Kidney epithelial cell (primary cell): ENCODE results near the gene TBX4. TPM values are rescaled to one million over a fixed set of nuclear protein-coding genes. Genes with fewer than 3 reads are reported as not detected.

ENCODE experiments used
- DNase-seq: peaks from one replicate; pipeline ENCODE4 v3.0.0-alpha.2; 2010; ENCODE audit warnings: low read depth
- H3K27me3 ChIP-seq: 2 replicates; pipeline ENCODE4 v1.6.0; 2011; ENCODE audit warnings: low read length; ENCODE audit not compliant: control insufficient read depth, insufficient read depth
- H3K36me3 ChIP-seq: 2 replicates; pipeline ENCODE4 v1.5.1; 2011; ENCODE audit warnings: low read length; ENCODE audit not compliant: control insufficient read depth, insufficient read depth
- H3K4me3 ChIP-seq: 2 replicates; pipeline ENCODE4 v1.5.1; 2011; ENCODE audit warnings: low read depth, mild to moderate bottlenecking, control low read depth, low read length
- total RNA-seq: library from RNA; depleted of rRNA; stranded (reverse); fragments of >200 nt; gene quantifications from 2 replicates; pipeline ENCODE4 v1.2.3, GENCODE V29; 2015
- TF ChIP-seq, protein P1 (sequence below): IDR thresholded peaks from 2 replicates; pipeline ENCODE4 v1.5.1; 2011; ENCODE audit warnings: mild to moderate bottlenecking, moderate library complexity, low read length, control low read depth, inconsistent platforms; ENCODE audit not compliant: insufficient read depth, poor library complexity, severe bottlenecking

TBX4 gene
- total RNA-seq, 1 donor from 2014 or later, result not detected

DNA sequence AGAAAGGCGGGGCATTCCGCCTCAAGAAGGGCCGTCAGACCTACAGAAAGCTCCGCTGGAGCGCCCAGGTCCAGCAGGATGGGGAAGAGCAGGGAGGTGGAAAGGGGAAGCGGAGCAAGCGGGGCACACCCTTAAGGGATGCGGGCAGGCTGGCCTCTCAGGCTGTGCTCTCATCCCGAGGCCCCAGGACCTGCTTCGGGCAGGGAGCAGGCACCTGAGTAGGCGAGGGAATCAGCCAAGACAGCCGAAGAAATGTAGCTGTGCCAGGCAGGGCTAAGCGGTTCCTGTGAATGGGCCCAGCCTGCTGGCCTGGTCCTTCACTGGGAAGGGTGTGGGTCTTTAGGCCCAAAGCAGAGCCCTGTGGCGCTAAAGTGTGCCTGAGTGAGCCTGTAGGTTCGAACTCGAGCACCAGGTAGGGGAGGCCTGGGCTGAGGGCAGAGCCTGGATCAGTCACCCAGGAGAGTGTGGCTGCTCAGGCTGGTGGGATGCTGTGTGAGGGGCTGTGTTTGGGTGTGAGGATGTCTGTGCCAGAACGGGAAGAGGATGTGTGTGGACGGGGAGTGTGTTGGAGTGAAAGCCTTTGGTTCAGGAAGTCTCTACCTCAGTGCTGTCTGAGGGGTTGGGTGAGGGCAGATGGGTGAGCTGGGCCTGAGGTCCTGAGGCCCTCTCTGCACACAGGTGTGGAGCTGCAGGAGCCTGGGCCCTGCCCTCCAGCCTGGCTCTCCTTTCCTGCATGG lies 3.3 kb downstream of the TBX4 start:
- DNase-seq, result no peak
- Histone ChIP-seq H3K4me3 (no peak overlapping the region), H3K36me3 (no peaks in the 10 kb centered on the region), H3K27me3 (peaks cover 93% of the 10 kb centered on the region)
- TF ChIP-seq, protein P1, sequence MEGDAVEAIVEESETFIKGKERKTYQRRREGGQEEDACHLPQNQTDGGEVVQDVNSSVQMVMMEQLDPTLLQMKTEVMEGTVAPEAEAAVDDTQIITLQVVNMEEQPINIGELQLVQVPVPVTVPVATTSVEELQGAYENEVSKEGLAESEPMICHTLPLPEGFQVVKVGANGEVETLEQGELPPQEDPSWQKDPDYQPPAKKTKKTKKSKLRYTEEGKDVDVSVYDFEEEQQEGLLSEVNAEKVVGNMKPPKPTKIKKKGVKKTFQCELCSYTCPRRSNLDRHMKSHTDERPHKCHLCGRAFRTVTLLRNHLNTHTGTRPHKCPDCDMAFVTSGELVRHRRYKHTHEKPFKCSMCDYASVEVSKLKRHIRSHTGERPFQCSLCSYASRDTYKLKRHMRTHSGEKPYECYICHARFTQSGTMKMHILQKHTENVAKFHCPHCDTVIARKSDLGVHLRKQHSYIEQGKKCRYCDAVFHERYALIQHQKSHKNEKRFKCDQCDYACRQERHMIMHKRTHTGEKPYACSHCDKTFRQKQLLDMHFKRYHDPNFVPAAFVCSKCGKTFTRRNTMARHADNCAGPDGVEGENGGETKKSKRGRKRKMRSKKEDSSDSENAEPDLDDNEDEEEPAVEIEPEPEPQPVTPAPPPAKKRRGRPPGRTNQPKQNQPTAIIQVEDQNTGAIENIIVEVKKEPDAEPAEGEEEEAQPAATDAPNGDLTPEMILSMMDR, result no peak

DNA sequence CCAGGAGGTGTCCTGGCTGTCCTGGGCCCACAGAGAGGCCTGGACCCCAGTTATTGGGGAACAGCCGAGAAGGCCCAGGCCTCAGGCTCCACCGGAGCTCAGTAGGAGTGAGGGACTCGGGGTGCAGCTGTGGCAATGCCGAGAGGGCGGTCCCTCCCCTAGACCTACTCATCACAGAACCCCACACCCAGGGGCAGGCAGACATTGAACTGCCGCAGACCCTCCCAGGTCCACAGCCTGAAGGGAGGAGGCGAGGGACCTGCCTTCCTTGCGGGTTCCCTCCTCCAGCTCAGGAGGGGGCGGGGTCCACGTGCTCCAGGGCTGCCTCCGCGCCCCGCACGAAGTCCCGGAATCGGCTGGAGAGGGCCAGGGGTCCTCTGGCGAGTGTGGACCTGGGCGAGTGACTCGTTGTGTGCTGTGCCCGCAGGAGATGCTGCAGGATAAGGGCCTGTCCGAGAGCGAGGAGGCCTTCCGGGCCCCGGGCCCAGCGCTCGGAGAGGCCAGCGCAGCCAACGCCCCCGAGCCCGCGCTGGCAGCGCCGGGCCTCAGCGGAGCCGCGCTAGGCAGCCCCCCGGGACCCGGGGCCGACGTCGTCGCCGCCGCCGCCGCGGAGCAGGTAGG lies 3.9 kb downstream of the TBX4 start:
- TF ChIP-seq, protein P1, result no peak
- H3K4me3 ChIP-seq, result no peak overlapping the region
- no peak for DNase-seq
- no peaks in the 10 kb centered on the region for H3K36me3 ChIP-seq
- H3K27me3 ChIP-seq, result peaks cover 93% of the 10 kb centered on the region

DNA sequence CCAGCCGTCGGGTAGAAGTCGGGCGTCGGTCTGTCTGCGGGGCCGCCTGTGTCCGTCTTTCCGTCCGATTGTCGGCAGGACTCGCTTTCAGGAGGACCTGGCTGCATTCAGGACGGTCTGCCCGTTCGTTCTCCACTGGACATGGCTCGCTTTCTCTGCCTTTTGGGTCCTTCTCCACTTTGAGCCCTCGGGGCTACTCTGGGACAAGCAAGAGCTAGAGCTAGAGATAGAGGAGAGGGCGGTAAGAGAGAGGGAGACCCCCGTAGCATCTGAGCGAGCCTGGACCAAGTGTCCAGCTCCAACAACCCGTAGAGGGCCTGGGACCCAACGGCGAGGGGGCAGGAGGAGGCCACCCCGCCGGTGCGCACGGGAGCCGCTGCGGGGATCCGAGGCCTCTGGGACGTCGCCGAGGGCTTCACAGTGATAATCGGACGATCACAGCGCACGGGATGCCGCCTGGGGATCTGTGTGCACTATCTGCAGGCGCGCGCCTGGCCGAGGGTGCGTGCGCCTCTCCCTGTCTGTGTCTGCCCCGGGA lies 4.5 kb downstream of the TBX4 start:
- TF ChIP-seq, protein P1, result no peak

DNA sequence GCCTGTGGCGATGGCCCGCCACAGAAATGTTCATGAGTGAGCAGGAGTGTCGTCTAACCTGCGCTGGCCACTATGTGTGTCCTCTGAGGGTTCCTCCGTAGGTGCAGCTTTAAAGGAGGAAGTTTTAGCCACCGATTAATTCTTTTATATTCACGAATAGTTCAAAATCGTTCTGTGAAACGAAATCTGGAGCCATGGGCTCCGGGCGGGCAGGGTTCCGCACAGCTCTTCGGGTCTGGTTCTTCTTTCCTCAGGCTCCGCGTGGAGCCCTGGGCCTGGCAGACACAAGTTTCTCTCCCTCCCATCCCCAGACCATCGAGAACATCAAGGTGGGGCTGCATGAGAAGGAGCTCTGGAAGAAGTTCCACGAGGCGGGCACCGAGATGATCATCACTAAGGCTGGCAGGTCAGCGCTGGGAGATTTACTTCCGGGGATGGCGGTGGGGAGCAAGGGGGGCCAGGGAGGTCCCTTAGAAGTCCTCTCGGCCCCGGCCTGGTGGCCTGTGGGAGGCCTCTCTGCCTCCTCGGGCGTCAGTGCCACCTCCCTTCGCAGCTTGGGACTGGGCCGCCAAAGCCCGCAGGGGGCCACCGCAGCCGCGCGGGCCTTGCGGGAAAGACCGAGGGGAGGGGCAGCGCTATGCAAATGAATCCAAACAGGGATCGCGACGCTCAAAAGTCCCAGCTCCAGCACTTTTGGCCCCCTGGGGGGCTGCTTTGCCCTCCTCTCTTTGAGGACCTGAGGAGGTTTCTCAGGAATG lies 5.2 kb downstream of the TBX4 start:
- TF ChIP-seq, protein P1, result no peak
- DNase-seq, result no peak
- H3K4me3 ChIP-seq, result no peak overlapping the region
- H3K36me3 ChIP-seq, result no peaks in the 10 kb centered on the region
- H3K27me3 ChIP-seq, result peaks cover 93% of the 10 kb centered on the region

More for the DNA sequence above, 4.5 kb downstream of the TBX4 start:
- Histone ChIP-seq H3K4me3 (no peak overlapping the region), H3K36me3 (no peaks in the 10 kb centered on the region), H3K27me3 (peaks cover 93% of the 10 kb centered on the region)
- no peak for DNase-seq

DNA sequence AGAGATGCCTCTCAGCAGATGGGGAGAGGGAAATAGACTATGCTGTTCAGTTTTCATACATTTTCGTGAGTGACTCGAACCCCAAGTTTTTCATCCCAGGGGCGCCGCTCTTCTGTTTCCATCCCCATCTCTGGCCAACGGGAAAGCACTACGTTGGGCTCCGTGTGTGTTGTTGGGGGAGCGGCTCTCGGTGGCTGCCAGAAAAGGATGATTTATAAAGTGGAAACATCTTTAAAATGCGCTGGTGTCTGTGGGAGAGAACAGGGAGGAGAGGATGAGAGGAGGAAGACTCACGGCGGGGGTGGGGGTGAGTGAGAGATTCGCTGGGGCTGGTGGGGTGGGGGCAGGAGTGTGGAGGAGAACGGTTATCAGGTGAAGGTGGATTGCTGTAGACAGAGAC lies 5.8 kb downstream of the TBX4 start:
- Histone ChIP-seq H3K4me3 (no peak overlapping the region), H3K27me3 (peaks cover 93% of the 10 kb centered on the region), H3K36me3 (no peaks in the 10 kb centered on the region)
- no peak for DNase-seq
- TF ChIP-seq, protein P1, result no peak
